GM21528 (cell line): ENCODE results near the gene CTSV.
"Not testable (repeated sequence)": the region's sequence is repeated elsewhere in the genome, so short reads cannot be mapped to it uniquely, and the experiment has no call there.

Source experiments
- ATAC-seq: cut with Tn5 transposase; IDR thresholded peaks from one replicate; pipeline ENCODE4 v1.9.1; 2021; ENCODE audit warnings: mild to moderate bottlenecking, moderate library complexity; ENCODE audit not compliant: unreplicated experiment, low FRiP score

The CTSV gene

DNA sequence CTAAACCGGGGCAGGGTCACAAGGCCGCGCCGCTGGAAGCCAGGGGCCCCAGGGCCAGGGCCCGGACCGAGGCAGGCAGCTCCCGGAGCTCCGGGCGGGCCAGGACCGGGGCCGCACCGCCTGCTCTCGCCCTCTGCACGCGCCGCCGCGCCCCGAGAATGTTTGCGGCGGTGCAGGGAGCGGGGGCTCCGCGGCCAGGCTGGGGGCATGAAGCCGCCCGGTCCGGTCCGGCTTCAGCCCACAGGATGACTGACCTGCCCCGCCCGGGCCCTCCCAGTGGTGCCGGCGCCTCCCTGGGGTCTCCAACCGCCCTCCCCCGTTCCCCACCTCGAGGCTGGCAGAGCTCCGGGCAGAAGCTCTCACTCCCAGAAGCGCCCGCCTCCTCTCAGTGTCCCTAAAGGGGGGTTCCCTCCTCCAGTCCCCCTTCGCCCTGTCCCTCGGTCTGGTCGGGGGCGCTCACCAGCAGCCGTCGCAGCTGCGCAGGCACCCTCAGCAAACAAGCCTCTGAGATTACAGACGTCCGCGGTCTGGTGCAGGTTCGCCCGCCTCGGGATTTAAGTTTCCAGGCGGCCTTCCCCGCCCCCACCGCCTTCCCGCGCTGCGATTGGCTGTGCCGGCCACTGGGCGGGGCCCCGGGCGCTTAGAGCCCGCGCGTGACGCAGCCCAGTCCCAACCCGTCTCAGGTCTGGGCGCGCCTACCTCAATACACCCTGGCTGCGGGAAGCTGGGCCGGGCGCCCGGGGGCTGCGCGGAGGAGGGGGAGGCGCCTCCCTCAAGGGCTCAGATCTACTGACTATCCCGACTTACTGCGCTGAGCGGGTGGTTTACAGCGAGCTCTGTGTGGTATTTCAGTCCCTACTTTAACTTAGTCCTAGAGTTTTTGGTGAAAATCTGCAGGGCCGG is at the start of gene CTSV:
Gene CTSV, minus strand, starts transcription at position 532 of the 903 bp plus-strand sequence. CDS start 1,099 bp downstream, outside the sequence.
- peak; percentile 96 for ATAC-seq

DNA sequence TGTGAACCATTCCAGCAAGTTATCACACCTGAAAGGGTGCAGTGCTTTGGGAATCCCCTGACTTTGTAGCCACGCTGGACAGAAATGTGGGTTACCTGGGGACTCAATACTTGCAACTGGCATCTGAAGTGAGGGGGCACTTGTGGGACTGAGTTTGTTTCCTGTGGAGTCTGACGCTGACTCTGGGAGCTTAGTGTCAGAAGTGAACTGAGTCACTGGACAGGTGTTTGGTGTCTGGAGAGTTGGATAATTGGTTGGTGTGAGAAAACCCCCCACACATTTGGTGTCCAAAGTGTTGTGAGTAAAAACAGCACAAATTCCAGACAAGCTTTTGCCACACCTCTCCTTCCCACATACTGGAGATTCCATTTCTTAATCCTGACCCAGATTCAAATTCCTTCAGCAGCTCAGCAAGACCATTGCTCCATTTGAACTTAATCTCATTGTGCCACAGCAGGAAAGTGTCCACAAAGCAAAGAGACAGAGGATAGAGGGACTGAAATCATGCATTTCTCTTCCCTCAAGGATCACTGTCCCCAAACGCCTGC is 48.8 kb upstream of the CTSV start:
- not testable (repeated sequence) for ATAC-seq

DNA sequence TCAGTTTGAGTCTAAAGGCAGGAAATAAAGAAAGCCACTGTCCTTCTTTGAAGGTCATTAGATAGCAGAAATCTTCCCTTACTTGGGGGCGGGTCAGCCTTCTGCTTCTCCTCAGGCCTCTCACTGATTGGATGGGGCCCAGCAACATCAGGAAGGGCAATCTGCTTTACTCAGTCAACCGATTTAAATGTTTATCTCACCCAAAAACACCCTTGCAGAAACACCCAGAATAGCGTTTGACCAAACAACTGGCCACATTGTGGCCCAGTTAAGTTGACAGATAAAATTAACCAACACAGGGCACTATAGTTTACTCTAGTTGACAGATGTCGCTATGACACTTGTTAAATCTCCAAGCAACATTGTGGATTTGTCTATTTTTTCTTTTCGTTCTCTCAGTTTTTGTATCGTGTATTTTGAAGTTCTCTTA is 45.6 kb upstream of the CTSV start:
- not testable (repeated sequence) for ATAC-seq

DNA sequence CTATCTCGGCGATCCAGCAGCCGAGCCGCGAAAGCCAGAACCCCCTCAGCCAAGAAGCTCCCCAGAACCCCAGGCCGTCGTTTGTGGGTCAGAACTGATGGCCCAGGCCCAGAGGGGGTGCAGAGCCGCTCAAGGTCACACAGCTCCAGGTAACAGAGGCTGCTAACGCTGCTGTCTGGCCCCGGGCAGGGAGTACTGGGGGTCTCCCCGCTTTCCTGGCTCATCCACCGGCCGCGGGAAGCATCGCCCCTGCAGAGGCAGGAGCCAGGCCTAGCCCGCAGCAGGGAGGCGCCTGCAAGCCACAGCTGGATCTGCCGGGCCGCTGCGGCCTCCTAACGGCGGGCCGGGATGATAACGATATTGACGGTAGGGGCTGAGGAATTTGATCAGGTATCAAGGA is 39.4 kb upstream of the CTSV start:
- ATAC-seq = no peak

DNA sequence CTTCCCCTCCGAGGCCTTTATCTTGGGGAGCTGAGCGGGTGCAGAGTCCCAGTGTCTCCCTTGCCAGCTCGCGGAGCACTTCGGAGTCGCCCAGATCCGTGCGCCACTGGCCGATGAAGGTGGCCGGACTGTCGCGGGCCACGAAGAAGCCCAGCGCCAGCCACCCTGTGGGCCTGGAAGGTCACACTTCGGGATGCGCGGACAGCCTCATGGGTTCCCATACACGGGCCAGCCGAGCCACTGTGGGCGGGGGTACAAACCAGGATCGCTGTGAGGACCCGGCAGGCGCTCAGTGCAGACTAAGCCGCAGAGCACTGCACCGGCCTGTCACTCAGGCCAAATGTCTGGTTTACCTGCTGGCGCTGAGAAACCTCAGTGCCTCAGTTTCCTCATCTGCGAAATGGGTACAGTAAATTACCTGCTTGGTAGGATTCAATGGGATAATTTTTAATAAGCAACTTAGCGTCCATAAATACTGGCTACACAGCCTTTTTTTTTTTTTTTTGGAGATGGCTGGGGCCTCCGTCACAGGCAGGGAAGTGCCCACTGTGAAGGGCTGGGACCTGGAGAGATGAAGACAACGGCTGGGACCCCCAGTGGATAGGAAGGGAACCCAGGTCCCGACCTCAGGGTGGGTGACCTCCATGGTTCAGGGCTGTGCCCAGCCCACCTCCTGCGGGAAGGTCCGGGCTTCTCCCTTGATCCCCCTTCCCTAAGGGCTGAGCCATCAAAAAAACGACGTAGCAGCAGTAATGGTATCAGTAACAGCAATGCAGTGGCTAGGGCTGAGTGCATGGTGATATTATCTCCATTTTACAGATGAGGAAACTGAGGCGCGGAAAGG is 38.7 kb upstream of the CTSV start:
- ATAC-seq = no peak

DNA sequence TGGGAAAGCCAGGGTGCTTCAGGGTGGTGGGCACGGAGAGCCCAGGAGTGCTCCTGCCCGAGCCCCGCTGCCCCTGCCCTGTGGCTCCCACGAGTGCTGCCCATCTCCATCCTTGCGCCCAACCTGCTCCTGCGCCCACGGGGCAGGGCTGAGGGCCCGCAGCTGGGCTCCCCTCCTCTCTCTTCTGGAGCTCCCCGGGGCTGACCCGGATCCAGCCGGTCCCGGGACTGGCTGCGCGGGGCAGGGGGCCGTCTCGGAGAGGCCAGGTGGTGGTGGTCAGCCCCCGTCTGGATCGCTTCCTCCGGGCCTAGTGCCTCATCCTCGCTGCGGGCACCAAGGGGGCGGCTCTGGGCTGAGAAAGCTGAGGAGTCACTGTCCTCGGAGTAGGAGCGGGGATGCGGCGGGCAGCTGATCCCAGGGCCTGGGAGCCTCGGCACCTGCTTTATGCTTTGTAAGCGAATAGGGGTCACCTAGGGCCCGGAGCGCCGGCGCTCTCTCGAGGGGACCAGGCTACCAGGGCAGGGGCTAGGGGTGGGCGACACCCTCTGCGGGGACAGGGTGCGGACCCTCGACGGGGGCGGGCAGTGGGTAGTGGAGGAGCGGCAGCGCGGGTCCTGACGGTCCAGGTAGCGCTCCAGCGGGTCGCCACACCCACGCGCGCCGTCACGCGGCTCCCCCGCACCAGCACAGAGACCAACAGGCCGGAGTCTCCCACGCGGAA is 37.9 kb upstream of the CTSV start:
- not testable (repeated sequence) for ATAC-seq

DNA sequence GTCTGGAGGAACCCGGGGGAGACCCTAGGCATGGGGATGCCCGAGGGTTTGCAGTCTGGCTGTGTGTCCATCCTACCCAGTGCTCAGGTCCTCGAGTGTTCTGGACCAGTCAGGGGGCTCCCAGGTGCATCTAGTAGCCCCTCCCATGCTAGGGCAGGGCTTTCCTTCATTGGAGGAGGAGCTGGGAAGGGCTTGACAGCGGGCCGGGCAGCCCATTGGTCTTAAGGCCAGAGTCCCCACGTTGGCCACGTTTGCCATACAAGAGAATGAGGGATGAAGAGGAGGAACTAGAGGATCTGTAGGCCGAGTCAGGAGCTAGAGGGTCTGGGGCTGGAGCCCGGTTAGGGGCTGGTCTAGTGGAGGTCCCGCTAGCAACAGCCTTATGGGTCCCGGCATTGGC is 37.3 kb upstream of the CTSV start:
- no peak for ATAC-seq

DNA sequence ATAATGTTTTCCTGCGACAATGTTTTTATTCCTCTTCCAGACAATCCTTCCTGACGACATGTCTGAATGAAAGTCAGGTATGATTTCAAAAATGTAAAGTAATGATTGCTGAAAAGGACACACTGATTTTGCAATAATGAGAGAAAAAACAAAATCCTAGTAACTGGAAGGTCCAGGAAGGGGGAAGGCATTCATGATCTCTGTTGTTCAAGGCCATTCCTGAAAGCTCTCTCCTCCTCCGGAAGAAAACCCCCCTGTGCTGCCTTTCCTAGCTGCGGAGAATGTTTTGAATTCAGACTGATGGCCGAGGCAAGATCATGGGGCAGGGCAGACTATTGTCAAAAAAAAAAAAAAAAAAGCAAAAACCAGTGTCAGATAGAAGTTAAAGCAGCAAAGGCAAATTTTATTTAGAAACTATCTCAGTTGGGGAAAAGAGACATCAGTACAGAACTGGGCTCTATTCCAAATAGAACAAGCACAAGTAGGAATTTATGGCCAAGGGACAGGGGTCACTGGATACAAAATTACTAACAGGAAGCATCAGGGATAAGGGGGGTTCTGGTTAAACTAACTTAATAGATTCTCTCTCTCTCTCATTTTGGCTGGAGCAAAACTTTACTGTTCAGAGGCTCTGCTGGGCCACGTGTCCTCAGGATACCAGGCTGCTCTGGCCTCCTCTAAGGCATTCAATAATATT is 36.5 kb upstream of the CTSV start:
- no peak for ATAC-seq

DNA sequence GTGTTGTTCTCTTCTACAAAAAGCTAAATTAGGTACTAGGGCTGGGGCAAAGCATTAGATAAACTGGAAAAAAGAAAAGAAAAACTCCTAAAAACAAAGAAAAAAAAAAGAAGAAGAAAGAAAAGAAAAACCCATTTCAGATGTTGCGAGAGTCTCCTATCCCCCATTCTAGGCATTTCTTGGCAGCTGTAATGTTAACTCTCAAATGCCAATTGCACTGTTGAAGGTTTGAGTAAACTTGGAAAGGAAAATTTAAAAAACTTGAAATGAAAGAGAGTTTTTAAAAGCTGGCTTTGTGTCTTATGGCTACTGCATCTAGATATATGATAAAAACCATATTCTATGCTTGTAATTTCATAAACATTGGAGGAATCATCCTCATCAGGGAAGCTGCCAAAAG is 34.6 kb upstream of the CTSV start:
- ATAC-seq = no peak

DNA sequence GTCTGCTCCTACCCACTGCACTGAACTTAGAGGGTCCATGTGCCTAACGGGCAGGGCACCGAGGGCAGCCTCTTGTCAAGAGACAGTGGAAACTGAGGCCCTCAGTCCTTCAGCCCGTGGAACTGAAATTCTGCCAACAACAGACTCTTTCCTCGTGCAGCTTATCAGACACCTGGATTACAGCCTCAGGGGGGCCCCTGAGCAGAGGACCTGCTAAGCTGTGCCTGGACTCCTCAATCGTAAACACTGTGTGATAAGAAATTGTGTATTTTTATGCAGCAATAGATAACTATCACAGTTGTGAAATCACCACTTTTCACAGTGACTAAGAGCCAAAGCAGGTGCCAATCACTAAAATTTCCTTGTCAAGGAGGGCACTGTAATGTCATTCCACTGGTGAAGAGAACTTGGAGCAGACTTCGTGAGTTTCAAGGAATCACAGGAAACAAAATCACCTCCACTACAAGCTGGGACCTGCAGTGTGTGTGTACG is 33.4 kb upstream of the CTSV start:
- ATAC-seq = no peak

DNA sequence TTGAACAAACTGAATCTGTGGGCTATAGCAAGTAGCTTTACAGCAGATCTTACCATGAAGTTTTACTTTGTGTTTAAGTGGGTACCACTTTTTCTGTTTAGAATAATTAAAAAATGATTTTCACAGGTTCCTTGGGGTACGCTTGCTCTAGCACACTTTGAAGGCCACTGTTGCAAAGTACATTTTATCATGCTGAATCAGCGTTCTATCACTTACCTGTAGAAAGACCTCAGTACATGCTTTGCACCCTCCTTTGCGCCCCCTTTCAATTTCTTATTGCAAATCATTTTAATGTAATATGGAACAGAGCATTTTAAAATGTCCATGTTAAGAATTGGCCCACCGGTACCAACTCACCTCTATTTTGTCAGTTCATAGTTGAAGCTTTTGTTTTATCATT is 31.4 kb upstream of the CTSV start:
- not testable (repeated sequence) for ATAC-seq

DNA sequence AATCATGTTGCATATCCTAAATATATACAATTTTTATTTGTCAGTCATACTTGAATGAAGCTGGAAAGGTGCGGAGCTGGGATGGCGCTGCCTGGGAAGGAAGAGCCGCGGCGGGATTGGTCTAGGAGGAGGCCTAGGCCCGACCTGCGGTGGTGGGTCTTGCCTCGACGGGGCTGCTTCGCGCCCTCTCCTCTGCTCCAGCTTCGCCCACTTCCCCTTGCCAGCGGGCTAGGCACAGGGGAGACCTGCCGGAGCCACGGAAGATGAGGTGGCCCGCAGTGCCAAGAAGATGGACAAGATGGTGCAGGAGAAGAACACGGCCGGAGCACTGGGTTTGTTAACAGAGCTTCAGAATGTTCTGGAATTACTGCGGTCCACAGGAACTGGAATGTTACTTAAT is 28.5 kb upstream of the CTSV start:
- ATAC-seq = no peak

DNA sequence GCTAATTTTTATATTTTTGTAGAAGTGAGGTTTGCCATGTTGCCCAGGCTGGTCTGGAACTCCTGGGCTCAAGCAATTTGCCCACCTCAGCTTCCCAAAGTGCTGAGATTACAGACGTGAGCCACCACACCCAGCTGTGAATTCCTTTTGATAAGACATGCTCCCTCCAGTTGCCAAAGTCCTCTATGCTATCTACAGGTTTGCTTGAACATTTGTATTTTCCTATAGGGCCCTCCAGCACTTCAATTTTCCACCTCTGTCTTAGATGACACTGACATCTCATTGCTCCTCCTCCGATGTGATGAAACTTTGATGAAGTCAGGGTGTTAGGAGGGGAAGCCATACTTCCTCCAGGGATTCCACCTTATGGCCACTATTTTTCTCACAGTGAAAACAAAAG is 25.2 kb upstream of the CTSV start:
- no peak for ATAC-seq

DNA sequence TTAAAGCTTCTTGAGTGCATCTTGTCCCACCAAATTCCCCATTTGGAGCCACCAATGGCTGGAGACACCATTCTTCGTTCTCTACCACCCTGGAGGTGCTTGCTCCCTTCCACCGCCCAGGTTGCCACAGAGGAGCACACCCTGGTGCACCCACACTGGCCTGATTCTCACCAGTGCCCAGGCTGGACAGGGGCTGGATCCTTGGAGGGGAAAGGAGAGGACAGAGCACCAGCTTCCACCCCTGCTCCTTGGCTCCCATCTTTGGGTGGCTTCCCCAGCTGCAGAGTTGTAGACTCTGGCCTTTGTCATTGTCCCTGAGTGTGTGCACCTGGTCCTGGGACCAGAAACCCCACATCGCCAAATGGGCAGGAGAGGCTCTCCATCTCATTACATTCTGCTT is 21.9 kb upstream of the CTSV start:
- no peak for ATAC-seq

DNA sequence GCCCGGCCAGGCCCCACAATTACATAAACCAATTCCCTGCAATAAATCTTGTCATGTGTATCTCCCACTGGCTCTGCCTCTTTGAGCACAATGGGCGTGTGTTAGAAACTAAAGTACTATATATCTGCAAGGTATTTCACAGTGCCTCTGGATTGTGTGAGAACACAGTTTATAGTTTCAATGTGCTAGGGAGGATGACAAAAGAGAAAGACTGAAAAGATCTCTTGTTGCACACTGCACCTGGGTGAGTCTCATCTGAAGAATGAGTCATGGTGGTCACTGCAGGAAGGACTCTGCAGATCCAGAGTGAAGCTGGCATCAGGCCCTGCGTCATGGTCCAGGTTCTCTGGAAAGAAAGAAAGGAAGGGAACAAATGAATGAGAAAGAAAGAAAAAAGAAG is 20.7 kb upstream of the CTSV start:
- no peak for ATAC-seq

DNA sequence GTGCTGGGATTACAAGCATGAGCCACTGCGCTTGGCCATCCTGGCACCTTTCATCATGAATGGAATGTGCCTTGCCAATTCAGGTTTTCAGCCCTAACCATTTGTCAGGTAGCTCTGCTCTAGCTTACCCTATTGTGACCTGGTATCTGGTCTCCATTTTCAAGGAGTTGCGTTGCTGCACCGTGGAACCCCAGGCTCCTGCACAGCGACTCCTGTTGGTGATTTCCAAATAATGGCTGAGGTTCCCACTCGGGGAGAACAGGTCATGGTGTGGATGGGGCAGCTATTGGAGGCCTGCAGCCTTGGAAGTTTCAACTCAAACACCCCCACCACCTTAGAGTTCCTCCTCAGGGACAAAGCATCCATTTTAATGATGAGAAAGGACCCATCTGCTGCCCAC is 18.7 kb upstream of the CTSV start:
- ATAC-seq = no peak

DNA sequence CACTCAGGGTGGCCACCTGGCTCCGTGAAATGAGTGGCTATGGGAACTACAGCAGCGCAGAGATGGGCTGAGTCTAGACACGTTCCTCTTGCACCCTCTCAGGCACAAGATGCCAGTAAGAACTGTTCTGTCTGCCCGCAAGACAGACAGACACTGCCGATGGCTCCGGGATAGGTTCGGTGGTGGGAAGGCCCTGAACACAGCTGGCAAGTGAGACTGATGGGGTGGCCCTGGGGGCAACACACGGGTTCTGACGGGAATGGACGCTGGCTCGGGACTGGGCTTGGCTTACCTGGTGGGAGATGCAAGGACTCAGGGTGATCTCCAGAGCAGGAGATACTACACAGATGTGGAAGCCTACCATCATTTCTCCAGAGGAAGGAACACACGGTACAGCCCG is 16.9 kb upstream of the CTSV start:
- not testable (repeated sequence) for ATAC-seq

DNA sequence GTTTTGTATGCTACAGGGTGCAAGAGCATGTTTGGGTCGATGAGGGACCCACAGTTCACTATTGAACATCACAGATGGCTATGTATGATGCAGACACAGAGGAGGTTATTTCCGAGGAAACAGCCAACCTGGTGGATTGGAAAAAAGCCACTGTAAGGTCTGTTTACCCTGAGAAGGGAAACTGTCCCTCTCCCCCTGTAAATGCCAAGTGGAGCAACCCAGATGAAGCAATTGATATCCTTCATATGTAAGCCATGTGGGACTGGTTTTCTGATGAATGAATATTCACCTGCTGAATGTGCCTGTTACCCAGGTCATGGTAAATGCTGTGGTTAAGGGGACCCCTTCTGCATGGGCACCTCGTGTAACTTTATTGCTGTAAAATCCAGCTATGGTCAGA is 14.8 kb upstream of the CTSV start:
- no peak for ATAC-seq

DNA sequence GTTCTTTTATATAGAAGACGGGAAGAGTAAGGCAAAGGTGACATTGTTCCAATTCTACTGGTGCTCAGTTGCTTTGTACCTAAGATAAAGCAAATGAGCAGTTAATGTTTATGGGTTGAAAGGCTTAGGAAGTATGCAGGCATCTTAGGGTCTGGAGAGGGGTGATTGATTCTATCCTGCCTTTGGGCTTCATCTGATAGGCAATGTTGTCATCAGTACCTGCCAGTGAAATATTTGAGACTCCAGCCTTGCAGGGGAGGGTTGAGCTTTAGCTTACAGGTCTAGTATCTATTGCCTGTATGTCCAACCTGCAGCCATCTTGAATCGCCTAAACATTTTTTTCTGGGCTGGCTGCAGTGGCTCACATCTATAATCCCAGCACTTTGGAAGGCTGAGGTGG is 13.8 kb upstream of the CTSV start:
- no peak for ATAC-seq

DNA sequence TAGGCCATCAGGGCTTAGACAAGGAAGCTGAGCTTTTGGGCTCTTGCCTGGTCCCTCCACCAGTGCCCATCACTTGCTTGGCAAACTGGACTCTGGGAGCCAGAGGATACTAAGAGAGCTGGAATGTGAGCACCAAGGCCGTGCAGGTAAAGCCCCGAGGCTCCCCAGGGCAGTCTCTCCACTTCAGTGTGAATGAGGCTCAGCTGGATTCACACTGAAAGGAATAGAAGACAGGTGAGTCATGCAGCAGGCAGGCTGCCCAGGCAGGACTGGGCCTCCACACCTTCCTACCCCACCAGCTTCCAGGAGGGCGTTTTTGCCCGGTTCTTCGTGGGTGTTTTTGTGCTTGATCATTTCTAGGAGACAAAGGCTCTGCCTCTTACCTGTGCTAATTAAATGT is 7.3 kb upstream of the CTSV start:
- no peak for ATAC-seq
